GM23248 (cell line): ENCODE results near the gene NPAS3.

Experiments used
- EZH2 ChIP-seq: fragments of 200-600 bp; sonication (generic); IDR thresholded peaks from 2 replicates; pipeline ENCODE4 v1.6.1; 2018; ENCODE audit warnings: antibody characterized with exemption, mild to moderate bottlenecking; ENCODE audit not compliant: insufficient read depth, poor library complexity, severe bottlenecking
- EZH2phosphoT487 ChIP-seq: fragments of 200-600 bp; sonication (generic); IDR thresholded peaks from 2 replicates; pipeline ENCODE4 v1.6.1; 2018; ENCODE audit warnings: antibody characterized with exemption, moderate library complexity, mild to moderate bottlenecking, low read depth; ENCODE audit not compliant: insufficient read depth

DNA sequence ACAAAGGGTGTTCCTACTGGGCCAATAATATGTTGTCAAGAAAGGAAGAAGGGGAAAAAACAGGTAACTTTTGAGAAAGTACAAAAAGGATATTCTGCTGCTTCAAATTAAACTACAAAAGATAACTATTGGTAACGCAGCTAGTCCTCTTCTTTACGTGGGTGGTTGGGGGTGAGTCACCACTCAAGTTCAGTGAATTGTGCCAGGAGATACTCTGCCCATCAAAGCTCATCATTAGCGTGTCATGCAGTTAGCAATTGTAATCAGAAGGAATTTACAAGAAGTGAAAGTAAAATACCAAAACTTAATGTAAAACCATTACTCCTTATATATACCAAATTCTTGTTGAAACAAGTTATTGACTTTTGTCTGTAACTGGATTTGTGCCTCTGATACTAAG, 342.0 kb downstream of the NPAS3 start:
- TF ChIP-seq EZH2phosphoT487 (no peak), EZH2 (no peak)
